Panc1 (cell line): Measurements from ENCODE around the gene TFAP2D. TPM values are rescaled to one million over a fixed set of nuclear protein-coding genes. Genes with fewer than 3 reads are reported as not detected.

ENCODE experiments used
- ATAC-seq: fragments of 200-7000 bp; cut with Tn5 transposase; 2 replicates; pipeline ENCODE4 v1.9.1; 2020; ENCODE audit warnings: mild to moderate bottlenecking, moderate library complexity
- BruUV-seq: library from RNA; stranded (reverse); fragments of 400-500 nt; replicated peaks from 2 replicates; lab custom pipeline; 2021; lab: Mats Ljungman, UMichigan
- CTCF ChIA-PET: fragments of 300-600 bp; sonication (Branson Sonifier 250); formaldehyde crosslinking; loops from one replicate; lab custom pipeline; 2022; ENCODE audit warnings: antibody characterized with exemption; lab: Charles Lee
- POLR2A ChIA-PET: fragments of 300-600 bp; sonication (Branson Sonifier 250); formaldehyde crosslinking; loops from one replicate; lab custom pipeline; 2022; ENCODE audit warnings: antibody characterized with exemption; lab: Charles Lee
- DNase-seq: peaks from one replicate; pipeline ENCODE4 v3.0.0-alpha.2; 2010; ENCODE audit warnings: low read depth, low spot score
- H3K27ac ChIP-seq: 2 replicates; pipeline ENCODE4 v1.5.1; 2011; ENCODE audit warnings: mild to moderate bottlenecking, low read length, inconsistent platforms
- H3K27me3 ChIP-seq: fragments of 200-500 bp; sonication (Bioruptor generic); 2 replicates; pipeline ENCODE4 v1.6.0; 2014; ENCODE audit warnings: low read length, inconsistent platforms; ENCODE audit not compliant: control insufficient read depth, insufficient read depth
- H3K36me3 ChIP-seq: fragments of 200-500 bp; sonication (Bioruptor generic); 2 replicates; pipeline ENCODE4 v1.5.1; 2014; ENCODE audit warnings: inconsistent platforms, mild to moderate bottlenecking, low read length, moderate library complexity; ENCODE audit not compliant: control insufficient read depth, insufficient read depth
- H3K4me1 ChIP-seq: 2 replicates; pipeline ENCODE4 v1.5.1; 2011; ENCODE audit warnings: inconsistent platforms, mild to moderate bottlenecking, low read length, moderate library complexity; ENCODE audit not compliant: control insufficient read depth, insufficient read depth
- H3K4me3 ChIP-seq, 2 experiments: 2 replicates each; pipeline ENCODE4 v1.5.1; 2011 to 2012; ENCODE audit warnings: low read depth in 2 of 2, low read length in 2 of 2, mild to moderate bottlenecking in 2 of 2, inconsistent platforms in 1 of 2, moderate library complexity in 1 of 2
- H3K9me3 ChIP-seq: fragments of 200-500 bp; sonication (Bioruptor generic); 2 replicates; pipeline ENCODE4 v1.5.1; 2014; ENCODE audit warnings: low read depth, mild to moderate bottlenecking, inconsistent platforms, low read length, moderate library complexity; ENCODE audit not compliant: control insufficient read depth, insufficient read depth
- CTCF ChIP-seq: fragments of 450-650 bp; IDR thresholded peaks from 2 replicates; pipeline ENCODE4 v1.5.1; 2017; ENCODE audit warnings: mild to moderate bottlenecking
- POLR2AphosphoS5 ChIP-seq: IDR thresholded peaks from 2 replicates; pipeline ENCODE4 v1.6.1; 2012; ENCODE audit warnings: mild to moderate bottlenecking, low read depth, low read length, moderate library complexity
- REST ChIP-seq, 2 experiments: IDR thresholded peaks; 2 replicates each; pipeline ENCODE4 v1.6.1; 2011 to 2012; ENCODE audit warnings: low read depth in 2 of 2, control low read depth in 1 of 2, low read length in 1 of 2, mild to moderate bottlenecking in 1 of 2, moderate library complexity in 1 of 2; ENCODE audit not compliant: insufficient read depth in 1 of 2
- SIN3A ChIP-seq: IDR thresholded peaks from 2 replicates; pipeline ENCODE4 v1.6.1; 2012; ENCODE audit warnings: low read depth, mild to moderate bottlenecking, low read length, moderate library complexity, borderline replicate concordance; ENCODE audit not compliant: insufficient read depth
- TCF7L2 ChIP-seq: IDR thresholded peaks from 2 replicates; pipeline ENCODE4 v1.6.1; 2011; ENCODE audit warnings: mild to moderate bottlenecking, low read depth, low read length, inconsistent platforms
- in situ Hi-C: cut with HindIII; loops from 2 replicates; pipeline ENCODE4 v1.10.0; 2016; ENCODE audit warnings: low sequenced_read_pairs, low pct_unique_long_range_greater_than_20kb
- intact Hi-C: fragments of 100-400 bp; cut with micrococcal nuclease; formaldehyde crosslinking; loops from one replicate; pipeline ENCODE4 v1.10.0; 2022; ENCODE audit not compliant: unreplicated experiment
- total RNA-seq: library from RNA; stranded (reverse); gene quantifications from one replicate; pipeline ENCODE4 v1.2.1, GENCODE V29; 2021; ENCODE audit not compliant: unreplicated experiment

Gene TFAP2D
- total RNA-seq, 1 experiment from 2014 or later = not detected

- in situ Hi-C loops = no loop called here
- TF ChIP-seq TCF7L2 (no peak), POLR2AphosphoS5 (no peak), REST (IDR thresholded peaks at IDR 0.05; ENCODE audit: insufficient read depth in 1 of 2, low read depth in 2 of 2, low read length in 1 of 2) (no peak), SIN3A (no peak), CTCF (no peak)
- Histone ChIP-seq H3K27ac (no peak overlapping the region), H3K27me3 (peaks cover 4% of the 10 kb centered on the region; the same call in 1 of the 2 replicates), H3K4me3 (no peak overlapping the region), H3K4me1 (no peaks in the 10 kb centered on the region), H3K9me3 (no peaks in the 10 kb centered on the region), H3K36me3 (no peaks in the 10 kb centered on the region)
- POLR2A ChIA-PET = no interaction called here
- BruUV-seq = no TSS peak
- DNase-seq (no peak), ATAC-seq (no peak)
- CTCF ChIA-PET = no interaction called here
- intact Hi-C loops = no loop called here
Observed at GRCh38 chr6:50707652-50708300, 5.5 kb upstream of the TFAP2D start.

- Histone ChIP-seq H3K27ac (no peak overlapping the region), H3K27me3 (peaks cover 14% of the 10 kb centered on the region), H3K9me3 (no peaks in the 10 kb centered on the region), H3K4me1 (no peaks in the 10 kb centered on the region), H3K36me3 (no peaks in the 10 kb centered on the region), H3K4me3 (no peak overlapping the region)
- CTCF ChIA-PET = no interaction called here
- in situ Hi-C loops = no loop called here
- POLR2A ChIA-PET = no interaction called here
- ATAC-seq (no peak), DNase-seq (no peak)
- BruUV-seq = no TSS peak
- no peak for TF ChIP-seq POLR2AphosphoS5
- TF ChIP-seq REST (IDR thresholded peaks at IDR 0.05; ENCODE audit: insufficient read depth in 1 of 2, low read depth in 2 of 2, low read length in 1 of 2) = no peak
- no peak for TF ChIP-seq SIN3A
- no peak for TF ChIP-seq CTCF
- TF ChIP-seq TCF7L2 = no peak
- intact Hi-C loops = no loop called here
Observed at GRCh38 chr6:50708664-50709365, 4.5 kb upstream of the TFAP2D start.
